ENCODE results near the gene FOXL3.

FOXL3 gene

GRCh38 chr7:289209-289755, 688 bp upstream of the FOXL3 start:
- DNase-seq (ENCODE audit: extremely low read depth, low read depth), result no peak
- no peak for TF ChIP-seq CTCF (IDR thresholded peaks at IDR 0.05; ENCODE audit: low read depth, low read length, missing control alignments)

GRCh38 chr7:290554-291372, 793 bp downstream of the FOXL3 start:
- no peak for DNase-seq (ENCODE audit: extremely low read depth, low read depth)
- no peak for TF ChIP-seq CTCF (IDR thresholded peaks at IDR 0.05; ENCODE audit: low read depth, low read length, missing control alignments)
- no peak overlapping the region for H3K4me3 ChIP-seq (replicated peaks; ENCODE audit: low read depth, low read length)

More at GRCh38 chr7:289209-289755, 688 bp upstream of the FOXL3 start:
- H3K4me3 ChIP-seq (replicated peaks; ENCODE audit: low read depth, low read length), result no peak overlapping the region

- no peak for DNase-seq (ENCODE audit: extremely low read depth, low read depth)
- H3K4me3 ChIP-seq (replicated peaks; ENCODE audit: low read depth, low read length), result no peak overlapping the region
- no peak for TF ChIP-seq CTCF (IDR thresholded peaks at IDR 0.05; ENCODE audit: low read depth, low read length, missing control alignments)
Measured at GRCh38 chr7:291373-292092, 1.6 kb downstream of the FOXL3 start.

GRCh38 chr7:292226-292625, 2.3 kb downstream of the FOXL3 start:
- TF ChIP-seq CTCF (IDR thresholded peaks at IDR 0.05; ENCODE audit: low read depth, low read length, missing control alignments), result no peak
- no peak for DNase-seq (ENCODE audit: extremely low read depth, low read depth)

GRCh38 chr7:292826-293225, 2.9 kb downstream of the FOXL3 start:
- no peak overlapping the region for H3K4me3 ChIP-seq (replicated peaks; ENCODE audit: low read depth, low read length)
- TF ChIP-seq CTCF (IDR thresholded peaks at IDR 0.05; ENCODE audit: low read depth, low read length, missing control alignments), result no peak
- DNase-seq (ENCODE audit: extremely low read depth, low read depth), result no peak

More at GRCh38 chr7:292226-292625, 2.3 kb downstream of the FOXL3 start:
- no peak overlapping the region for H3K4me3 ChIP-seq (replicated peaks; ENCODE audit: low read depth, low read length)

GRCh38 chr7:293681-294439, 3.9 kb downstream of the FOXL3 start:
- no peak for DNase-seq (ENCODE audit: extremely low read depth, low read depth)
- no peak overlapping the region for H3K4me3 ChIP-seq (replicated peaks; ENCODE audit: low read depth, low read length)
- no peak for TF ChIP-seq CTCF (IDR thresholded peaks at IDR 0.05; ENCODE audit: low read depth, low read length, missing control alignments)
